H9 (cell line): ENCODE data around the gene MAP2K1. TPM values are rescaled to one million over a fixed set of nuclear protein-coding genes. Genes with fewer than 3 reads are reported as not detected.

ENCODE experiments used
- DNase-seq: peaks from one replicate; pipeline ENCODE4 v3.0.0-alpha.2; 2017
- H2AFZ ChIP-seq: one replicate; pipeline ENCODE4 v1.6.1; 2013; ENCODE audit warnings: mild to moderate bottlenecking, low read length, control low read depth, moderate library complexity
- H2AK5ac ChIP-seq: 2 replicates; pipeline ENCODE4 v1.6.1; 2013; ENCODE audit warnings: low read length, control low read depth, mixed read lengths; ENCODE audit not compliant: insufficient read length
- H2BK120ac ChIP-seq: one replicate; pipeline ENCODE4 v1.6.1; 2013; ENCODE audit warnings: low read depth, mild to moderate bottlenecking, low read length, control low read depth, inconsistent platforms; ENCODE audit not compliant: poor library complexity, severe bottlenecking
- H2BK12ac ChIP-seq: 2 replicates; pipeline ENCODE4 v1.6.1; 2013; ENCODE audit warnings: low read length, control low read depth, mixed read lengths, low read depth; ENCODE audit not compliant: insufficient read length
- H2BK15ac ChIP-seq: 2 replicates; pipeline ENCODE4 v1.6.1; 2013; ENCODE audit warnings: low read depth, low read length, control low read depth
- H2BK20ac ChIP-seq: one replicate; pipeline ENCODE4 v1.6.1; 2013; ENCODE audit warnings: low read depth, mild to moderate bottlenecking, low read length, control low read depth, inconsistent platforms; ENCODE audit not compliant: poor library complexity, severe bottlenecking
- H2BK5ac ChIP-seq: 2 replicates; pipeline ENCODE4 v1.6.1; 2013; ENCODE audit warnings: low read length, control low read depth, mixed read lengths; ENCODE audit not compliant: insufficient read length
- H3K14ac ChIP-seq: 2 replicates; pipeline ENCODE4 v1.6.1; 2013; ENCODE audit warnings: low read length, control low read depth; ENCODE audit not compliant: insufficient read depth
- H3K18ac ChIP-seq: 2 replicates; pipeline ENCODE4 v1.6.1; 2013; ENCODE audit warnings: low read depth, mild to moderate bottlenecking, mixed read lengths, low read length, control low read depth; ENCODE audit not compliant: insufficient read length
- H3K23ac ChIP-seq: 2 replicates; pipeline ENCODE4 v1.6.1; 2013; ENCODE audit warnings: low read length, control low read depth, mixed read lengths, low read depth; ENCODE audit not compliant: insufficient read length
- H3K23me2 ChIP-seq: 2 replicates; pipeline ENCODE4 v1.6.1; 2013; ENCODE audit warnings: low read depth, mild to moderate bottlenecking, mixed read lengths, low read length, control low read depth; ENCODE audit not compliant: insufficient read length, poor library complexity, severe bottlenecking
- H3K27ac ChIP-seq: 2 replicates; pipeline ENCODE4 v1.5.1; 2013; ENCODE audit warnings: low read length, control low read depth, mixed read lengths, low read depth; ENCODE audit not compliant: insufficient read length
- H3K27me3 ChIP-seq: 2 replicates; pipeline ENCODE4 v1.6.1; 2013; ENCODE audit warnings: low read length, control low read depth, inconsistent platforms; ENCODE audit not compliant: insufficient read depth
- H3K4ac ChIP-seq: 2 replicates; pipeline ENCODE4 v1.6.1; 2013; ENCODE audit warnings: low read depth, mild to moderate bottlenecking, control low read depth, inconsistent platforms, low read length, moderate library complexity
- H3K4me1 ChIP-seq: 2 replicates; pipeline ENCODE4 v1.6.1; 2013; ENCODE audit warnings: low read length, control low read depth, inconsistent platforms; ENCODE audit not compliant: insufficient read depth
- H3K4me2 ChIP-seq: 2 replicates; pipeline ENCODE4 v1.6.1; 2013; ENCODE audit warnings: low read length, control low read depth, mixed read lengths; ENCODE audit not compliant: insufficient read length, insufficient read depth
- H3K56ac ChIP-seq: 2 replicates; pipeline ENCODE4 v1.6.1; 2013; ENCODE audit warnings: low read depth, mild to moderate bottlenecking, mixed read lengths, low read length, control low read depth; ENCODE audit not compliant: insufficient read length
- H3K79me1 ChIP-seq: 2 replicates; pipeline ENCODE4 v1.6.1; 2013; ENCODE audit warnings: low read depth, mild to moderate bottlenecking, moderate library complexity, low read length, control low read depth, inconsistent platforms; ENCODE audit not compliant: insufficient read depth, poor library complexity, severe bottlenecking
- H3K79me2 ChIP-seq: 2 replicates; pipeline ENCODE4 v1.6.1; 2013; ENCODE audit warnings: low read length, control low read depth, inconsistent platforms; ENCODE audit not compliant: insufficient read depth
- H3K9ac ChIP-seq: 2 replicates; pipeline ENCODE4 v1.6.1; 2013; ENCODE audit warnings: low read length, control low read depth, mixed read lengths; ENCODE audit not compliant: insufficient read length; ENCODE audit errors: extremely low read depth
- H3K9me3 ChIP-seq: one replicate; pipeline ENCODE4 v1.6.1; 2013; ENCODE audit warnings: low read depth, low read length, inconsistent platforms; ENCODE audit not compliant: control insufficient read depth
- H3T11ph ChIP-seq: one replicate; pipeline ENCODE4 v1.6.1; 2013; ENCODE audit warnings: mild to moderate bottlenecking, low read length, control low read depth, inconsistent platforms
- H4K20me1 ChIP-seq: one replicate; pipeline ENCODE4 v1.6.1; 2013; ENCODE audit not compliant: control insufficient read depth, insufficient read length, insufficient read depth
- H4K5ac ChIP-seq: 2 replicates; pipeline ENCODE4 v1.6.1; 2013; ENCODE audit warnings: low read depth, mild to moderate bottlenecking, mixed read lengths, low read length, control low read depth; ENCODE audit not compliant: insufficient read length
- H4K8ac ChIP-seq: replicated peaks from 2 replicates; pipeline ENCODE4 v1.6.1; 2013; ENCODE audit warnings: low read length, control low read depth, mixed read lengths, low read depth; ENCODE audit not compliant: insufficient read length
- H4K91ac ChIP-seq: 2 replicates; pipeline ENCODE4 v1.6.1; 2013; ENCODE audit warnings: low read depth, mild to moderate bottlenecking, moderate library complexity, mixed read lengths, low read length, control low read depth; ENCODE audit not compliant: insufficient read length
- H3K27ac Mint-ChIP-seq, 3 experiments: 2 replicates in 2 of 3; 3 replicates in 1 of 3; pipeline ENCODE4 v1.8.0; 2020 to 2021; ENCODE audit warnings: mixed read lengths in 3 of 3, mild to moderate bottlenecking in 1 of 3, moderate library complexity in 1 of 3
- H3K27me3 Mint-ChIP-seq: 2 replicates; pipeline ENCODE4 v1.8.0; 2021; ENCODE audit warnings: low read depth, mild to moderate bottlenecking, moderate library complexity, mixed read lengths
- H3K36me3 Mint-ChIP-seq, 3 experiments: 2 replicates in 2 of 3; 3 replicates in 1 of 3; pipeline ENCODE4 v1.8.0; 2020 to 2021; ENCODE audit warnings: low read depth in 3 of 3, mixed read lengths in 3 of 3; ENCODE audit not compliant: insufficient read depth in 1 of 3
- H3K4me1 Mint-ChIP-seq, 2 experiments: 2 replicates each; pipeline ENCODE4 v1.8.0; 2020; ENCODE audit warnings: mixed read lengths in 2 of 2
- H3K4me3 Mint-ChIP-seq, 2 experiments: 2 replicates in 1 of 2; 3 replicates in 1 of 2; pipeline ENCODE4 v1.8.0; 2020 to 2021; ENCODE audit warnings: mild to moderate bottlenecking in 2 of 2, mixed read lengths in 2 of 2, moderate library complexity in 1 of 2
- H3K9me3 Mint-ChIP-seq, 2 experiments: 2 replicates in 1 of 2; 3 replicates in 1 of 2; pipeline ENCODE4 v1.8.0; 2020; ENCODE audit warnings: mild to moderate bottlenecking in 2 of 2, mixed read lengths in 2 of 2, moderate library complexity in 1 of 2
- CTCF ChIP-seq: fragments of 200-600 bp; sonication (generic); conservative IDR thresholded peaks from 3 replicates; pipeline ENCODE4 v1.8.0; 2021; ENCODE audit warnings: antibody characterized with exemption, mild to moderate bottlenecking
- WGBS: extraction: QIAGEN DNeasy Blood & Tissue Kit; methylation state at CpG from one replicate; pipeline ENCODE4 v1.1.7; 2013; ENCODE audit warnings: missing lambda C conversion rate, low lambda C conversion rate, mixed read lengths; ENCODE audit not compliant: insufficient read length; ENCODE audit errors: extremely low coverage; 5-methylcytosine and 5-hydroxymethylcytosine counted together
- total RNA-seq: library from RNA; stranded (reverse); gene quantifications from 2 replicates; pipeline ENCODE4 v1.2.1, GENCODE V29; 2021

The MAP2K1 gene
- total RNA-seq, 1 experiment from 2014 or later: 50.8 TPM

- Histone ChIP-seq H4K20me1 (no peaks in the 10 kb centered on the region), H2BK120ac (no peak overlapping the region), H3K23me2 (no peaks in the 10 kb centered on the region), H3K27ac (no peak overlapping the region), H3K4ac (no peak overlapping the region), H3K4me2 (no peak overlapping the region), H3K4me1 (no peaks in the 10 kb centered on the region), H3K23ac (no peak overlapping the region), H2BK20ac (no peak overlapping the region), H3K56ac (no peak overlapping the region), H3T11ph (no peak overlapping the region), H2AFZ (no peak overlapping the region), H2BK12ac (no peak overlapping the region), H3K79me1 (no peaks in the 10 kb centered on the region), H4K8ac (no peak overlapping the region), H4K91ac (no peak overlapping the region), H3K79me2 (no peaks in the 10 kb centered on the region), H2BK5ac (no peak overlapping the region), H3K27me3 (no peaks in the 10 kb centered on the region), H4K5ac (no peak overlapping the region), H2AK5ac (no peak overlapping the region), H3K9ac (no peak overlapping the region), H3K9me3 (no peaks in the 10 kb centered on the region), H3K18ac (no peak overlapping the region), H3K14ac (no peak overlapping the region), H2BK15ac (no peak overlapping the region)
- no peak for TF ChIP-seq CTCF
- no CpG with 5 or more reads among the region's 6 CpGs for WGBS
- Mint-ChIP-seq H3K27ac (no peak overlapping the region; a peak in 1 of 7 replicates), H3K9me3 (no peaks in the 10 kb centered on the region), H3K4me1 (peaks cover 0 to 2% of the 10 kb centered on the region in 2 experiments; a peak in 1 of 4 replicates), H3K27me3 (no peaks in the 10 kb centered on the region), H3K36me3 (peaks cover 22 to 88% (median 76%) of the 10 kb centered on the region in 3 experiments; a peak in 6 of 7 replicates), H3K4me3 (no peak overlapping the region)
- DNase-seq: no peak
Measured at GRCh38 chr15:66489179-66489791, 102.6 kb downstream of the MAP2K1 start.
